Vagina (tissue), 2 donors: ENCODE data around the gene SLC17A9. TPM values are rescaled to one million over a fixed set of nuclear protein-coding genes. Genes with fewer than 3 reads are reported as not detected.

Experiments
- DNase-seq, 2 donors: peaks; one replicate each; pipeline ENCODE4 v3.0.0-alpha.2; 2017; ENCODE audit errors: extremely low spot score in 2 of 2
- H3K27ac ChIP-seq: fragments of 200-600 bp; sonication (generic); one replicate; pipeline ENCODE4 v1.5.1; 2019
- H3K27me3 ChIP-seq: fragments of 200-600 bp; sonication (generic); one replicate; pipeline ENCODE4 v1.5.1; 2019
- H3K36me3 ChIP-seq, 2 donors: fragments of 200-600 bp; sonication (generic); one replicate each; pipeline ENCODE4 v1.5.1; 2017 to 2019
- H3K4me1 ChIP-seq: fragments of 200-600 bp; sonication (generic); one replicate; pipeline ENCODE4 v1.5.1; 2019
- H3K4me3 ChIP-seq, 2 donors: fragments of 200-600 bp; sonication (generic); 1 replicate in 1 of 2; 2 replicates in 1 of 2; pipeline ENCODE4 v1.5.1; 2016 to 2019
- H3K9me3 ChIP-seq: fragments of 200-600 bp; sonication (generic); one replicate; pipeline ENCODE4 v1.5.1; 2019
- CTCF ChIP-seq, 3 experiments: fragments of 450-650 bp in 2 of 3; fragments of 200-600 bp in 1 of 3; sonication (generic) in 1 of 3; IDR thresholded peaks; one replicate each; pipeline ENCODE4 v1.5.1; 2017 to 2019; ENCODE audit warnings: antibody characterized with exemption in 3 of 3, mild to moderate bottlenecking in 2 of 3, moderate library complexity in 2 of 3
- POLR2A ChIP-seq, 2 donors: fragments of 450-650 bp; IDR thresholded peaks; one replicate each; pipeline ENCODE4 v1.6.1; 2017; ENCODE audit warnings: antibody characterized with exemption in 2 of 2, mild to moderate bottlenecking in 2 of 2, moderate library complexity in 2 of 2
- POLR2AphosphoS5 ChIP-seq, 2 donors: sonication (generic); formaldehyde crosslinking; IDR thresholded peaks; one replicate each; pipeline ENCODE4 v1.9.0; 2017; ENCODE audit warnings: antibody characterized with exemption in 2 of 2, mild to moderate bottlenecking in 2 of 2, low read depth in 1 of 2; ENCODE audit not compliant: insufficient read depth in 1 of 2
- intact Hi-C: fragments of 100-400 bp; cut with DNase I; formaldehyde crosslinking; loops from one replicate; pipeline ENCODE4 v1.15.1; 2023
- total RNA-seq: library from RNA; depleted of rRNA; stranded (reverse); fragments of >200 nt; gene quantifications from one replicate; pipeline ENCODE4 v1.2.3, GENCODE V29; 2016

SLC17A9 gene
- total RNA-seq, 1 donor from 2014 or later, result 2.5 TPM

- H3K4me1 ChIP-seq, result no peaks in the 10 kb centered on the region
- no peak overlapping the region for H3K4me3 ChIP-seq
- no peaks in the 10 kb centered on the region for H3K27me3 ChIP-seq
- no peaks in the 10 kb centered on the region for H3K9me3 ChIP-seq
- H3K27ac ChIP-seq, result no peak overlapping the region
- peaks cover 0 to 96% of the 10 kb centered on the region in 2 donors for H3K36me3 ChIP-seq
- intact Hi-C loops, result no loop called here
- TF ChIP-seq CTCF (IDR thresholded peaks at IDR 0.05) (no peak), POLR2A (IDR thresholded peaks at IDR 0.05) (no peak), POLR2AphosphoS5 (IDR thresholded peaks at IDR 0.05; ENCODE audit: insufficient read depth in 1 of 2, low read depth in 1 of 2) (no peak)
- DNase-seq, result no peak
These were observed 45.7 kb upstream of the SLC17A9 start for GRCh38 chr20:62906647-62907375.

- Histone ChIP-seq H3K27me3 (no peaks in the 10 kb centered on the region), H3K4me1 (no peaks in the 10 kb centered on the region), H3K27ac (no peak overlapping the region), H3K36me3 (peaks cover 0 to 97% of the 10 kb centered on the region in 2 donors), H3K4me3 (no peak overlapping the region), H3K9me3 (no peaks in the 10 kb centered on the region)
- TF ChIP-seq POLR2AphosphoS5 (IDR thresholded peaks at IDR 0.05; ENCODE audit: insufficient read depth in 1 of 2, low read depth in 1 of 2), result no peak
- TF ChIP-seq CTCF (IDR thresholded peaks at IDR 0.05), result no peak
- no peak for TF ChIP-seq POLR2A (IDR thresholded peaks at IDR 0.05)
- intact Hi-C loops, result no loop called here
- DNase-seq, result no peak
These were observed 44.9 kb upstream of the SLC17A9 start for GRCh38 chr20:62907384-62908317.

- H3K4me1 ChIP-seq, result peaks cover 13% of the 10 kb centered on the region
- no peak for DNase-seq
- intact Hi-C loops, result no loop called here
- no peak overlapping the region for H3K4me3 ChIP-seq
- H3K27ac ChIP-seq, result no peak overlapping the region
- no peaks in the 10 kb centered on the region for H3K9me3 ChIP-seq
- no peaks in the 10 kb centered on the region for H3K27me3 ChIP-seq
- H3K36me3 ChIP-seq, result peaks cover 0 to 89% of the 10 kb centered on the region in 2 donors
- TF ChIP-seq POLR2A (IDR thresholded peaks at IDR 0.05) (no peak), CTCF (IDR thresholded peaks at IDR 0.05) (no peak), POLR2AphosphoS5 (IDR thresholded peaks at IDR 0.05; ENCODE audit: insufficient read depth in 1 of 2, low read depth in 1 of 2) (no peak)
These were observed 43.3 kb upstream of the SLC17A9 start for GRCh38 chr20:62908971-62909791.

GRCh38 chr20:62910217-62910766 is 42.2 kb upstream of the SLC17A9 start:
- intact Hi-C loops, result no loop called here
- TF ChIP-seq CTCF (IDR thresholded peaks at IDR 0.05), result no peak
- no peak for TF ChIP-seq POLR2A (IDR thresholded peaks at IDR 0.05)
- no peak for TF ChIP-seq POLR2AphosphoS5 (IDR thresholded peaks at IDR 0.05; ENCODE audit: insufficient read depth in 1 of 2, low read depth in 1 of 2)

More at GRCh38 chr20:62910217-62910766, 42.2 kb upstream of the SLC17A9 start:
- H3K27me3 ChIP-seq, result no peaks in the 10 kb centered on the region
- no peak for DNase-seq
- H3K27ac ChIP-seq, result no peak overlapping the region
- H3K4me3 ChIP-seq, result no peak overlapping the region
- H3K36me3 ChIP-seq, result peaks cover 0 to 78% of the 10 kb centered on the region in 2 donors
- peaks cover 24% of the 10 kb centered on the region for H3K4me1 ChIP-seq
- no peaks in the 10 kb centered on the region for H3K9me3 ChIP-seq
